GM18868 (cell line): ENCODE measurements around the gene DNAJB8.

Experiments
- ATAC-seq: cut with Tn5 transposase; IDR thresholded peaks from one replicate; pipeline ENCODE4 v1.9.1; 2021; ENCODE audit warnings: mild to moderate bottlenecking, moderate library complexity; ENCODE audit not compliant: unreplicated experiment

DNAJB8 gene

DNA sequence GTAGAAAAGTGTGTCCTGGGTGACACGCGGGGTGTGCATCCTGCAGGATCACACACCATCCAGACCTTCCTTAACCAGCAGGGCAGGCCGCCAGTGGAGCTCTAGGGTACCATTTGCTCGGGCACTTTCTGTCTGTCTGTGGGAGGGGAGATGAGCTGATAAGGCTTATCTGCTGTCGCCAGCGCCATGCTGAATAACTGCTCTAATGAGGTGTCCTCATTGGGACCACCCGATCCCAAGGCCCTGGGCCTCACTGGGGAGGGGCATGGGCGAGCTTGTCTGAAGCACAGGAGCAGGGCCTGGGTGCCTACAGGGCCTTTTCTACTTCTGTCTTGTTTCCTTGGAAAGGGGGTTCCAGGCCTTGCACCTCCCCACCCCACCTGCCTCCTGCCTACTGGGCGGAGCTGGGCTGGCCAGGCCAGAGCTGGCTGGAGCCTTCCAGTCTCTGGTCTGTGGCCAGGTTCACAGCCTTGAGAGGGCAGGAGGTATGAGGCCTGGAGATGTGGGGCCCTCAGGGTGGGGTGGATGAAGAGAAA lies 28.8 kb upstream of the DNAJB8 start:
- no peak for ATAC-seq

DNA sequence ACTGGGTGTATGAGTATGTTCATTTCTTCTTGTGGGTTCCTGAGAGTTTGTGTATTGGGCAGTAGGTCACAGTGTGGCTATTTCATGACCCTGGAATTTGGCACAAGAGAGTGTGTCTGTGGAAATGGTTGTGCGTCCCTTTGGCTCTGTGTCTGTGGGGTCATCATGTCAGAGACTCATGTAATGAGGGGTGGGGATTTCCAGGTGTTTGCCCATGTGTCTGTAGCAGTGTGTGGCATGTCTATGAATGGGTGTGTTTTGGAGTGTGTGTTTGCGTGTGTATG lies 27.6 kb upstream of the DNAJB8 start:
- no peak for ATAC-seq

GRCh38 chr3:128493570-128494366 lies 27.1 kb upstream of the DNAJB8 start:
- no peak for ATAC-seq

- no peak for ATAC-seq
Measured at GRCh38 chr3:128492671-128493569, 26.2 kb upstream of the DNAJB8 start, which contains the start of gene GATA2. GATA2 (minus strand) TSS chr3:128493201; CDS start chr3:128487031, 6,170 bp downstream.

DNA sequence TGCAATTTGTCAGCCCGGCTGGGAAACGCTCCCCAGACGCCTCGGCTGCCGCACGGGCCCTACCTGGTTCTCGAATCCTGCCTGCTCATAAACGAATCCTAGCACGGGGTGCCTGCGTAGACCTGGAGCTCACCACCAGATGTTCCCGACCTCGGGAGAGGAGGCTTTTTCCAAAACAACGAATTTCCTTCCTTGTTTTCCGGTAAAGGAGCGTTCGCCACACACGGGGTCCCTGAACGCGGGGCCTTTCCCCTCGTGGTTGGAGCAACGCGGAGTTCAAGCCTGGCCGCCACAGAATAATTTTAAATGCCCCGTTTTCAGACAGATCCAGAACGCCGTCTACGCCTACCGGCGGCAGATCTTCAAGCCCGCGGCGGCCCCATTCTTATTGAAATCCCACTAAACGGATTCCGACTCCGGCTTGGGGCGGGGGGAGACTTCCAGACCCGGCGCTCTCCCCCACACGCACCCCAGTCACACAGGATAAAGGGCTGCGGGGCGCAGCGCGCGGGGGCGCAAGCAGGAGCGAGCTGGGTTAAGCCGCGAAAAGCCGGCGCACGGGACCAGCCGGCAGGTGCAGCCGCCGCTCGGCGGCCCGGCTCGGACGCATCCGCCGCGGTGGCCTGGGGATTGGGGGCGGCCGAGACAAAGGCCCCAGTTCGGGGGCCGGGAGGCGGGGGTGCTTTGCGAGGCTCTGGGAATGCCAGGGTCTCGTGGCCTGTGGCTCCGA lies 25.4 kb upstream of the DNAJB8 start:
- no peak for ATAC-seq

GRCh38 chr3:128491691-128491940 lies 24.9 kb upstream of the DNAJB8 start:
- ATAC-seq = no peak

DNA sequence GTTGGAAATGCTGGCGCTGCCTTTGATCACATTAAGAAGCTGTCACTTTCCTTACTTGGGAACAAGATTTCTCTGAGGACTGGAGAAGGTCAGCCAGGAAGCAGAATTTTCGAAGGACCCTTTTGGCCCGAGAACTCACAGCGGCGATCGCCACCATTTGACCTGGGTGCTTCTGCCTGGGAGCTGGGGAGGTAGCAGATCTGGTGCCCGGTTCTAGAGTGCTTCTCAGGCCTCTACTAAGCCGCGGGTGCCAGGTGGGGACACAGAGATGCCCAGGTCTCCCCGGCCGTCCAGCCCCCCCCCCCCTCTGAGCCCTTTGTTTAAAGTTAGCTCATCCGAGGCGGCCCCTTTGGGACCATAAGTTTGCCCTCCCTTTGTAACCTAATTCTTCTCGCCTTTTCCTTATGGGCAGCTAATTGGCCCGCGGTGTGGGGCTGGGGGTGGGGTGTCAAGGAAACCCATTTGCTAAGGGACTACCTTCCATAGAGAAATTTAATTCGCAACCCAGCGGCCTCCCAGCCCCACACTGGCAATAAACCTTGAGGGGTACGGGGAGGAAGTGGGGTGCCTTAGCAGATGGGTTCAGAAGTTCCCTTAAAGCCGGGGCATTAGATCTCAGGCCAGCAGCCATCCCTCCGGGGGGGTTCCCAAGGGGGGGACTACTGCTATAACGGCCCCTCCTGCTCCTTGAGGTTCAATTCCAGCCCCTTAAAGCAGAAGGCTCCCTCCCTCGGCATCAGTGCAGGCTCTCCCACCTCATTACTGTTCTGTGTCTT lies 24.4 kb upstream of the DNAJB8 start:
- no peak for ATAC-seq

DNA sequence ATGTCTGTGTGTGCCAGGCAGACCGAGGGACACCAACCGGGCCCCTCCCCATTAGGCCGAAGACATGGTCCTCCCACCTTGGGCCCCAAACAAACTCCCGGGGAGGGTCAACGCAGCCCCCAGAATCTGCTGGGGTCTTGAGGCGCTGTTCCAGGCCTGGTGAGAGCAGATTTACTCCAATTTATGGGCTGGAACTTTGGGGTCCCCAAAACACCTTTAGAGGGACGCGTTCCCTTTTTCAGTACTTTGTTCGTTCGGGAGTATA lies 23.9 kb upstream of the DNAJB8 start:
- ATAC-seq = no peak

GRCh38 chr3:128489927-128490649 lies 23.4 kb upstream of the DNAJB8 start:
- ATAC-seq = no peak

DNA sequence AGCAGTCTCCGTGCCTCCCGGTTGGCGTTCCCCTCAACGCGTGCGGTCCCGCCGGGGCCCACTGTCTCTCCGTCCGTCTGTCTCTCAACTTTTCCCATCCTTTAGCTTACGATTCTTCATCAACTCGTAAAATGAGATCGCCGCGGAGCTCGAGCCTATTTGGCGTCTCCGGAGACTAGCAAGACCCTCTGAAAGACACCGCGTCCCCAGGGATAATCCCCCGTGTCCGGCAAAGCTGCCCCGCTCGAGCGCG lies 22.9 kb upstream of the DNAJB8 start:
- no peak for ATAC-seq

GRCh38 chr3:128488991-128489673 lies 22.4 kb upstream of the DNAJB8 start:
- ATAC-seq = no peak

DNA sequence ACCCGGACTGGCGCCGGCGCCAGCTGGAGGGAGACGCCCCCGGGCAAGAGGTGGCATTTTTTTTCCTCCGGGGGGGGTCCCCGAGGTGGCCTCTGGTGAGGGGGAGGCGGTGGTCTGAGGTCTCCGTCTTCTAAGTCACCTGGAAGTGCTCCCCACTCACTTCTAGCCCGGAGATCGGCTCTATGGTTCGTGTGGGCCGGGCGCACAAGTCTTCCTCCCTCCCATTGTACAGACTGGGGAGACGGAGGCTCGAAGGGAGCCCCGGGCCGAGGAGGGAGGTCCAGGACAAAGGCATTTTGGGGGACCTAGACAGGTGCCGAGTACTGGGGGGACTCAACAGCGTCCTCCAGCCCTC lies 21.9 kb upstream of the DNAJB8 start:
- ATAC-seq = no peak

GRCh38 chr3:128487813-128488635 lies 21.3 kb upstream of the DNAJB8 start:
- no peak for ATAC-seq

DNA sequence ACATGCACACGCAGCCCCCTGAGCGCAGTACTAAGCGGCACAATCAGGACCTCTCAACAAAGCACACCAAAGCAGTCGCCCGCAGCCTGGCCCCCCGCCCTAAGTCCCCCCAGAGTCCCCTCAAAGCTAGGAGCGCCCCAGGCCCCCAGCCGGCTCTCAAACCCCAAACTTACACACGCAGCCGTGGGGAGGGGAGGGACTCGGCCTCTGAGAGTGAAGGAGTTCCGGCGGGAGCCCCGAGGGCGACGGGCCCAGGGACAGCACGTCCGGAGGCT lies 20.8 kb upstream of the DNAJB8 start:
- no peak for ATAC-seq

GRCh38 chr3:128486681-128487537 lies 20.2 kb upstream of the DNAJB8 start:
- ATAC-seq = no peak

DNA sequence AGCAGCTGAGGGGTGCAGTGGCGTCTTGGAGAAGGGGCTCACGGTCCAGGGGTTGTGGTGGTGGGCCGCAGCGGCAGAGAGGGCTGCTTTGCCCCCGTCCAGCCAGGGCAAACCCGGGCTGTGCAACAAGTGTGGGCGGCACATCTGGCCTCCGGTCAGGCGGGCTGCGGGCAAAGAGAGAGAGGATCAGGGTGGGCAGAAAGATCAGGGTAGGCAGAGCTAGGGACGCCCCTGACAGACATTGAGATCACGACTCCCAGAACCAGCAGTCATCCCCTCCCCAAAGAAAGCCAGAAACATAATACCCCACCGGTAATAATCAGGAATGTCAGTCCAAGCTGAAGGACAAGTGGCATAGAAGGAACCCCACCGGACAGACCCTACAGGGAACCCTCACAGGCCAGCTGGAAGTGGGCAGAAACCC lies 19.5 kb upstream of the DNAJB8 start:
- ATAC-seq = no peak

GRCh38 chr3:128485282-128486204 lies 18.9 kb upstream of the DNAJB8 start:
- ATAC-seq = no peak
